ENCODE measurements around the gene DLEC1. TPM values are rescaled to one million over a fixed set of nuclear protein-coding genes. Genes with fewer than 3 reads are reported as not detected.

DLEC1 gene
- total and polyA plus RNA-seq, 9 of the 15 experiments (the other 6 are each of a cell fraction or from before 2014, with no cell fraction given) = 0.07 to 0.08 TPM; not detected in 7

DNA sequence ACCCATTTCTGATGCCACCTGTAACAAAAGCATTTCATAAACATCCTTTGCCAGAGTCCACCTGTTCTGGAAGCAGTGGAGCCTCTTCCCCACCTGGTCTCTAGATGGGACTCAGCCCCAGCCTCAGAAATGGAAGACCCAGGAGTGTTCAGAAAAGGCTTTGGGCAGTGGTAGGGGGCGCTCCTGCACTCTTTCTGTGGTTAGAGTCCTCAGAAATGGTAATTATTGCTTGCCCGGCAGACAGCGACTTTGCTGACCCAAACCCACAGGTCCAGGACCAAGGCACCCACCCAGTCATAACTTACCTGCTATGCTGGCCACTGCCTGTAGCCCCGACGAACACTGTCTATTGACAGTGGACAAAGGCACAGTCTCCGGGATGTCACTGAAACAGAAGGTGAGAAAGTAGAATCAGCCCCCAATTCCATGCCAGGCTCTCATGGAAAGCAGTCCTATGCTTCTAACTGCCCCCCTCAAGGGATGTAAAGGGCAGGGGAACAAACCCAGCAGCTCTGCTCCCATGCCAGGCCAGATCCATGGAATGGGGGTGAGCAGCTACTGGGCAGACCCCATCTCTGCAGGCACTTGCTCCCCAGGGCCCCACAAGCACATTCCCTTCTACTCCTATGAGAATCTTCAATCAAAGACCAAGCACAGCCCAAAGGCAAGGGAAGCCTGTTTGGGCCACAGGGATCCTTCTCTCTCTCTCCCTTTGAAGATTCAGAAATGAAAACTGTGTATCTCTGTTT, 92.8 kb downstream of the DLEC1 start (continued):
- TF ChIP-seq SRSF1 (IDR thresholded peaks at IDR 0.05; ENCODE audit: low read depth, low read length) (no peak), RCOR1 (IDR thresholded peaks at IDR 0.05; ENCODE audit: borderline replicate concordance in 1 of 2, low read depth in 2 of 2, low read length in 2 of 2) (peak in 1 of 2 experiments; percentile 15; a peak in 1 of 4 replicates), KDM2B (CRISPR knock-in tag; IDR thresholded peaks at IDR 0.05) (no peak), NEUROD1 (IDR thresholded peaks at IDR 0.05; ENCODE audit: borderline replicate concordance, low read depth, low read length, partially characterized antibody) (no peak), JUND (IDR thresholded peaks at IDR 0.05; ENCODE audit: borderline replicate concordance, low read depth, low read length) (peak; percentile 31; the same call in 1 of the 2 replicates), JUND (tag; IDR thresholded peaks at IDR 0.05; ENCODE audit: borderline replicate concordance, low read depth, low read length) (no peak), ZNF695 (CRISPR knock-in tag; IDR thresholded peaks at IDR 0.05) (no peak), NFE2L1 (tag; IDR thresholded peaks at IDR 0.05; ENCODE audit: borderline replicate concordance, low read depth) (no peak), BMI1 (IDR thresholded peaks at IDR 0.05; ENCODE audit: low read length) (no peak)
- TF ChIP-seq, protein P1, sequence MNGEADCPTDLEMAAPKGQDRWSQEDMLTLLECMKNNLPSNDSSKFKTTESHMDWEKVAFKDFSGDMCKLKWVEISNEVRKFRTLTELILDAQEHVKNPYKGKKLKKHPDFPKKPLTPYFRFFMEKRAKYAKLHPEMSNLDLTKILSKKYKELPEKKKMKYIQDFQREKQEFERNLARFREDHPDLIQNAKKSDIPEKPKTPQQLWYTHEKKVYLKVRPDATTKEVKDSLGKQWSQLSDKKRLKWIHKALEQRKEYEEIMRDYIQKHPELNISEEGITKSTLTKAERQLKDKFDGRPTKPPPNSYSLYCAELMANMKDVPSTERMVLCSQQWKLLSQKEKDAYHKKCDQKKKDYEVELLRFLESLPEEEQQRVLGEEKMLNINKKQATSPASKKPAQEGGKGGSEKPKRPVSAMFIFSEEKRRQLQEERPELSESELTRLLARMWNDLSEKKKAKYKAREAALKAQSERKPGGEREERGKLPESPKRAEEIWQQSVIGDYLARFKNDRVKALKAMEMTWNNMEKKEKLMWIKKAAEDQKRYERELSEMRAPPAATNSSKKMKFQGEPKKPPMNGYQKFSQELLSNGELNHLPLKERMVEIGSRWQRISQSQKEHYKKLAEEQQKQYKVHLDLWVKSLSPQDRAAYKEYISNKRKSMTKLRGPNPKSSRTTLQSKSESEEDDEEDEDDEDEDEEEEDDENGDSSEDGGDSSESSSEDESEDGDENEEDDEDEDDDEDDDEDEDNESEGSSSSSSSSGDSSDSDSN (IDR thresholded peaks at IDR 0.05; ENCODE audit: borderline replicate concordance in 1 of 2, low read depth in 2 of 2, low read length in 2 of 2) = 0 out of 4 replicates have a peak, but pooled peaks of 1 of the 2 experiments have one; percentile 19
- TF ChIP-seq, protein P2, sequence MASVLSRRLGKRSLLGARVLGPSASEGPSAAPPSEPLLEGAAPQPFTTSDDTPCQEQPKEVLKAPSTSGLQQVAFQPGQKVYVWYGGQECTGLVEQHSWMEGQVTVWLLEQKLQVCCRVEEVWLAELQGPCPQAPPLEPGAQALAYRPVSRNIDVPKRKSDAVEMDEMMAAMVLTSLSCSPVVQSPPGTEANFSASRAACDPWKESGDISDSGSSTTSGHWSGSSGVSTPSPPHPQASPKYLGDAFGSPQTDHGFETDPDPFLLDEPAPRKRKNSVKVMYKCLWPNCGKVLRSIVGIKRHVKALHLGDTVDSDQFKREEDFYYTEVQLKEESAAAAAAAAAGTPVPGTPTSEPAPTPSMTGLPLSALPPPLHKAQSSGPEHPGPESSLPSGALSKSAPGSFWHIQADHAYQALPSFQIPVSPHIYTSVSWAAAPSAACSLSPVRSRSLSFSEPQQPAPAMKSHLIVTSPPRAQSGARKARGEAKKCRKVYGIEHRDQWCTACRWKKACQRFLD (CRISPR knock-in tag; IDR thresholded peaks at IDR 0.05) = no peak
- TF ChIP-seq, protein P3, sequence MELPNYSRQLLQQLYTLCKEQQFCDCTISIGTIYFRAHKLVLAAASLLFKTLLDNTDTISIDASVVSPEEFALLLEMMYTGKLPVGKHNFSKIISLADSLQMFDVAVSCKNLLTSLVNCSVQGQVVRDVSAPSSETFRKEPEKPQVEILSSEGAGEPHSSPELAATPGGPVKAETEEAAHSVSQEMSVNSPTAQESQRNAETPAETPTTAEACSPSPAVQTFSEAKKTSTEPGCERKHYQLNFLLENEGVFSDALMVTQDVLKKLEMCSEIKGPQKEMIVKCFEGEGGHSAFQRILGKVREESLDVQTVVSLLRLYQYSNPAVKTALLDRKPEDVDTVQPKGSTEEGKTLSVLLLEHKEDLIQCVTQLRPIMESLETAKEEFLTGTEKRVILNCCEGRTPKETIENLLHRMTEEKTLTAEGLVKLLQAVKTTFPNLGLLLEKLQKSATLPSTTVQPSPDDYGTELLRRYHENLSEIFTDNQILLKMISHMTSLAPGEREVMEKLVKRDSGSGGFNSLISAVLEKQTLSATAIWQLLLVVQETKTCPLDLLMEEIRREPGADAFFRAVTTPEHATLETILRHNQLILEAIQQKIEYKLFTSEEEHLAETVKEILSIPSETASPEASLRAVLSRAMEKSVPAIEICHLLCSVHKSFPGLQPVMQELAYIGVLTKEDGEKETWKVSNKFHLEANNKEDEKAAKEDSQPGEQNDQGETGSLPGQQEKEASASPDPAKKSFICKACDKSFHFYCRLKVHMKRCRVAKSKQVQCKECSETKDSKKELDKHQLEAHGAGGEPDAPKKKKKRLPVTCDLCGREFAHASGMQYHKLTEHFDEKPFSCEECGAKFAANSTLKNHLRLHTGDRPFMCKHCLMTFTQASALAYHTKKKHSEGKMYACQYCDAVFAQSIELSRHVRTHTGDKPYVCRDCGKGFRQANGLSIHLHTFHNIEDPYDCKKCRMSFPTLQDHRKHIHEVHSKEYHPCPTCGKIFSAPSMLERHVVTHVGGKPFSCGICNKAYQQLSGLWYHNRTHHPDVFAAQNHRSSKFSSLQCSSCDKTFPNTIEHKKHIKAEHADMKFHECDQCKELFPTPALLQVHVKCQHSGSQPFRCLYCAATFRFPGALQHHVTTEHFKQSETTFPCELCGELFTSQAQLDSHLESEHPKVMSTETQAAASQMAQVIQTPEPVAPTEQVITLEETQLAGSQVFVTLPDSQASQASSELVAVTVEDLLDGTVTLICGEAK (IDR thresholded peaks at IDR 0.05) = no peak
- TF ChIP-seq, protein P3 (CRISPR knock-in tag; IDR thresholded peaks at IDR 0.05) = no peak
